ENCODE measurements around the gene SLX4IP. TPM values are rescaled to one million over a fixed set of nuclear protein-coding genes. Genes with fewer than 3 reads are reported as not detected.
A peak's percentile ranks its signal among the peaks of the same experiment; 100 is the strongest.

The SLX4IP gene
- total RNA-seq, 1 experiment from 2014 or later = 6.4 TPM

DNA sequence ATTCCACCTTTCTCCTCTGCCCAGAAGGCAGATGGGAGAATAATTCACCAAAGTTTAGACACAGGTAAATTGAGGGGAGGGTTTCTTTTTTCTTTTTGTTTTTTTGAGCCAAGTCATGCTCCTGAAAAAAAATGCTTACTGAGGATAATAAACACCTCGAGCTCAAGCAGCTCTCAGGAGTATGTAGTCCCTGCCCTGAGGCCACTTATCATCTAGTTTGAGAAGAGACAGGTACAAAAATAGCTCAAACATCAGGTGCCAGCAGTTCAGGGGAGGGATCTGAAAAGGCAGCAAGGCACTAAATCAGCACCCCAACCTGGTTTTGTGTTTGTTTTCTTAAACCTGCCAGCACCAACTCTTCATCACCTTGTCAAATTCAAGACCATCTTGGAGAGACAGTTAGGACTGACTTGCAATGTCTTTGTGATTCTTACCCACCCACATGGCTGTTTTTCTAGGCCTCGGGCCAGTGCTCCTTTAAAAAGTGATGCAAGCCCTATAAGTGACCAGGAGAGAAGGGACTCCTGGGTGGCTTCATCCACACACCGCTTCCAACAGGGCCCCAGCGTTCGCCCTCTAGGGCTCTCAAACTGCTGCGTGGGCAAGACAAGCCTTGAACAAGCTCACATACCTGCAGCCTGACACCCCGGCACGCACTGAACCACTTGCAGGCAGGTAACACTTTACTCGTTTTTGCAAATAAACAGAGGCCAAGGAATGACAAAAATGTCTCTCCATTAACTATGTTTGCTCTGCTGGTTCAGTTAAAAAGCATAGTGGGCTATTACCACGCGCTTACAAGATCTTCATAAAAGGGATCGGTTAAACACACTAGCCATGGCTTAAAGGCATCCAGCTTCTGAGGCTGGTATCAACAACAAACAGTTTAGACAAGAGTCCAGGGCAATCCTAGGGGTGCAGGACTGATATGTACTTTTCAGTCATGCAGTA, 224.8 kb downstream of the SLX4IP start:
- Histone ChIP-seq H4K20me1 (ENCODE audit: low read length) (peaks cover 83% of the 10 kb centered on the region), H3K9me3 (ENCODE audit: low read length) (no peaks in the 10 kb centered on the region), H3K4me3 (ENCODE audit: low read length) (no peak overlapping the region), H3K4me2 (ENCODE audit: low read length) (no peak overlapping the region), H3K9ac (ENCODE audit: low read length) (no peak overlapping the region), H2AFZ (ENCODE audit: low read length) (no peak overlapping the region), H3K27ac (ENCODE audit: low read length) (no peak overlapping the region), H3F3A (ENCODE audit: low read length, unreplicated experiment) (peaks cover 5% of the 10 kb centered on the region), H3K36me3 (ENCODE audit: low read depth, low read length) (peaks cover 99% of the 10 kb centered on the region), H3K4me1 (ENCODE audit: insufficient read depth, low read length) (peaks cover 4% of the 10 kb centered on the region), H3K27me3 (ENCODE audit: low read length) (no peaks in the 10 kb centered on the region), H3K9me2 (replicated peaks; ENCODE audit: low read length) (no peaks in the 10 kb centered on the region), H3K79me2 (ENCODE audit: low read length) (peaks cover 100% of the 10 kb centered on the region)
- BruUV-seq (replicated peaks) = no TSS peak
- POLR2A ChIA-PET (ENCODE audit: unreplicated experiment) = interaction anchor here (0.7 kb wide), 1 partner anchor 322 kb away, joined by 3 read pairs; no protein-coding TSS in a partner anchor
- DNase-seq (no peak), ATAC-seq (no peak)
- intact Hi-C loops (cut with micrococcal nuclease) = no loop called here
- TF ChIP-seq EZH2phosphoT487 (IDR thresholded peaks at IDR 0.05; ENCODE audit: borderline replicate concordance, low read length) = no peak
- TF ChIP-seq, protein P1, sequence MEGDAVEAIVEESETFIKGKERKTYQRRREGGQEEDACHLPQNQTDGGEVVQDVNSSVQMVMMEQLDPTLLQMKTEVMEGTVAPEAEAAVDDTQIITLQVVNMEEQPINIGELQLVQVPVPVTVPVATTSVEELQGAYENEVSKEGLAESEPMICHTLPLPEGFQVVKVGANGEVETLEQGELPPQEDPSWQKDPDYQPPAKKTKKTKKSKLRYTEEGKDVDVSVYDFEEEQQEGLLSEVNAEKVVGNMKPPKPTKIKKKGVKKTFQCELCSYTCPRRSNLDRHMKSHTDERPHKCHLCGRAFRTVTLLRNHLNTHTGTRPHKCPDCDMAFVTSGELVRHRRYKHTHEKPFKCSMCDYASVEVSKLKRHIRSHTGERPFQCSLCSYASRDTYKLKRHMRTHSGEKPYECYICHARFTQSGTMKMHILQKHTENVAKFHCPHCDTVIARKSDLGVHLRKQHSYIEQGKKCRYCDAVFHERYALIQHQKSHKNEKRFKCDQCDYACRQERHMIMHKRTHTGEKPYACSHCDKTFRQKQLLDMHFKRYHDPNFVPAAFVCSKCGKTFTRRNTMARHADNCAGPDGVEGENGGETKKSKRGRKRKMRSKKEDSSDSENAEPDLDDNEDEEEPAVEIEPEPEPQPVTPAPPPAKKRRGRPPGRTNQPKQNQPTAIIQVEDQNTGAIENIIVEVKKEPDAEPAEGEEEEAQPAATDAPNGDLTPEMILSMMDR (conservative IDR thresholded peaks at IDR 0.05; ENCODE audit: low read depth, low read length) = no peak
- no peak for TF ChIP-seq EZH2 (IDR thresholded peaks at IDR 0.05; ENCODE audit: low read length, unreplicated experiment)
- CTCF ChIA-PET = interaction anchor here (1.0 kb wide), 1 partner anchor 11 kb away, joined by 3 read pairs; no protein-coding TSS in a partner anchor

DNA sequence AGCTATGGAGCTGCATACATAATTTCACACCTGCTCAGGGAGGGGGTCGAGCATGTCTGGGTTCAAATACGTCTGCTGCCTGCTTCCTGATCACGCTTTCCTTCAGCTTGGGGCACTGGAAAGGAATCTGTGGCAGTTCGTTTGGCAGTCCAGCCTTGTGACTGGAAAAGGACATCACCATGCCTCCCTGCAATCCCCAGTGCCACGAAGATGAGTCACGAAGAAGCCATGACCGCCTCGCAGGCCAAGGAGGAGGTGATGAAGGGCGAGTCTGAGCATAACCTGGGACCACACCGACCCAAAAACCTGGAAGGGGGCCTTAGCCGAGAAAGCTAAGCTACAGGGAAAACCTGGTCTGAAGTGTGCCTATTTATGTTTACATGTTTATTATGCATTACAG, 225.6 kb downstream of the SLX4IP start:
- Histone ChIP-seq H2AFZ (ENCODE audit: low read length) (no peak overlapping the region), H3K4me3 (ENCODE audit: low read length) (no peak overlapping the region), H3F3A (ENCODE audit: low read length, unreplicated experiment) (peaks cover 5% of the 10 kb centered on the region), H3K4me1 (ENCODE audit: insufficient read depth, low read length) (0 out of 2 replicates have a peak, but pooled peaks cover 5% of the 10 kb centered on the region), H3K9me2 (replicated peaks; ENCODE audit: low read length) (no peaks in the 10 kb centered on the region), H3K27me3 (ENCODE audit: low read length) (no peaks in the 10 kb centered on the region), H3K36me3 (ENCODE audit: low read depth, low read length) (peaks cover 99% of the 10 kb centered on the region), H4K20me1 (ENCODE audit: low read length) (peaks cover 84% of the 10 kb centered on the region), H3K4me2 (ENCODE audit: low read length) (no peak overlapping the region), H3K9me3 (ENCODE audit: low read length) (no peaks in the 10 kb centered on the region), H3K9ac (ENCODE audit: low read length) (no peak overlapping the region), H3K79me2 (ENCODE audit: low read length) (peaks cover 100% of the 10 kb centered on the region), H3K27ac (ENCODE audit: low read length) (no peak overlapping the region)
- no peak for TF ChIP-seq EZH2 (IDR thresholded peaks at IDR 0.05; ENCODE audit: low read length, unreplicated experiment)
- no peak for TF ChIP-seq EZH2phosphoT487 (IDR thresholded peaks at IDR 0.05; ENCODE audit: borderline replicate concordance, low read length)
- TF ChIP-seq, protein P1 (conservative IDR thresholded peaks at IDR 0.05; ENCODE audit: low read depth, low read length) = no peak
- CTCF ChIA-PET = no interaction called here
- intact Hi-C loops (cut with micrococcal nuclease) = no loop called here
- no TSS peak for BruUV-seq (replicated peaks)
- DNase-seq (no peak), ATAC-seq (peak; percentile 12; the same call in 1 of the 2 replicates)
- POLR2A ChIA-PET (ENCODE audit: unreplicated experiment) = interaction anchor here (0.6 kb wide), 1 partner anchor 186 kb away, joined by 3 read pairs; no protein-coding TSS in a partner anchor

All from PC-3 (cell line).